Astrocyte of the cerebellum (primary cell): ENCODE results near the gene LDHD.

Source experiments
- DNase-seq: peaks from one replicate; pipeline ENCODE4 v3.0.0-alpha.2; 2011; ENCODE audit warnings: low read depth
- H3K4me3 ChIP-seq: 2 replicates; pipeline ENCODE4 v1.5.1; 2011; ENCODE audit warnings: mild to moderate bottlenecking, low read depth, low read length, moderate library complexity
- CTCF ChIP-seq: IDR thresholded peaks from 2 replicates; pipeline ENCODE4 v1.5.1; 2012; ENCODE audit warnings: low read length, low read depth, moderate library complexity, mild to moderate bottlenecking; ENCODE audit errors: missing control alignments
- in situ Hi-C: cut with HindIII; loops from 2 replicates; pipeline ENCODE4 v1.10.0; 2017; ENCODE audit warnings: low sequenced_read_pairs

Gene LDHD

DNA sequence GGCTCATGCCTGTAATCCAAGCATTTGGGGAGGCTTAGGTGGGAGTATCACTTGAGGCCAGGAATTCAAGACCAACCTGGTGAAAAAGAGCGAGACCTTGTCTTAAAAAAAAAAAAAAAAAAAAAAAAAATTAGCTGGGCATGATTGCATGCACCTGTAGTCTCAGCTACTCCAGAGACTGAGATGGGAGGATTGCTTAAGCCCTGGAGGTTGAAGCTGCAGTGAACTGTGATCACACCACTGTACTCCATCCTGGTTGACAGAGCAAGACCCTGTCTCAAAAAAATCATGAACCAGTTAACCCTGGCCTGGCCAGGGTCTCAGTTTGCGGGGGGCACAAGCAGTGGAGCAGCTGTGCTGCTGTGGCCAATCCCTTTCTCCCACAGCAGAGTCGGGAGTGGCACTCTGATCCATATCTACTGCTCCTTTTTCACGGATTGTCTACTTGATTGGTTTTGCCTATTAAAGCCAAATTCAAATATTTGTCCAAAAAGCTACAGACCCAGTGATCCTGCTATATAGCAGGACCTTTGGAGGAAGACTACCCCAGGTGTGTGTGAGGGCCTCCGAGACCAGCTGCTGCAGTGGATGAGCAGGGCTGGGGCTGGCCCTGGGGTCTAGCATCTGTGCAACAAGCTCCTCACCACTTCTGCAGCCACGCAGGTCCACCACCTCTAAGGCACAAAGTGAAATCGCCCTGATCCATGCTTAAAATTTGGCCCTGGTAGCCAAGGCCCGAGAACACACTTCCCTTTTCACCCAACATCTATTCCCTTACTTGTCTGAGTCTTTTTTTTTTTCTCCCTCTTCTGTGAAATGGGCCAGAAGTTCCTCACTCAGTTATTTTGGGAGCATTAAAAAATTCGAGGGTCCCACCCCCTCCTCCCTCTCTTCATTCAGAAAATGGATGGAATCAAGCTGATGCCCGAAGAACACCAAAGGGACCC, 48.2 kb downstream of the LDHD start:
- in situ Hi-C loops: no loop called here
- TF ChIP-seq CTCF: no peak
- H3K4me3 ChIP-seq: no peak overlapping the region
- DNase-seq: no peak

DNA sequence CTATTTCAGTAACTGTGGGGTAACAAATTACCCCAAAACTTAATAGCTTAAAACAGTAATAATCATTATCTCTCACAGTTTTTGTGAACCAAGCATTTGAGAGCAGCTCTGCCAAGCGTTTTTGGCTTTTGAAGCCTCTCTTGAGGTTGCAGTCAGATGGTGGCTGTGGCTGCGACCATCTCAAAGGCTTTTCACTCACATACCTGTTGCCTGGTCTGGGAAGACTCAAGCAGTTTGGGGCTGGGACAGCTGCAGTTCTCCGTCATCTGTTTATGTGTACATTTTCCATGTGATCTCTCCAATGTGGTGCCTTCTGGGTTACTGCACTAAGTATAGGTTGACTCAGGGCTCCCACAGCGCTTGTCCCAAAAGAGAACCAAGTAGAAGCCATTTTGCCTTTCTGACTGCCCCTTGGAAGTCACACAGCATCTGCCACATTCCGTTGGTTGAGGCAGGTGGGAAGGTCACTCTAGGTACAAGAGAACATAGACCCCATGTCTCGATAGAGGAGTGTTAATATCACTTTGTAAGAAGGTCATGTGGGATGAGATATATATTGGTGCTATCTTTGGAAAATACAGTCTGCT, 49.6 kb downstream of the LDHD start:
- no peak for DNase-seq
- TF ChIP-seq CTCF: no peak
- in situ Hi-C loops: no loop called here
- H3K4me3 ChIP-seq: no peak overlapping the region

- no peak overlapping the region for H3K4me3 ChIP-seq
- TF ChIP-seq CTCF: no peak
- no peak for DNase-seq
- in situ Hi-C loops: no loop called here
Measured at GRCh38 chr16:75065521-75066149, 50.9 kb downstream of the LDHD start.

DNA sequence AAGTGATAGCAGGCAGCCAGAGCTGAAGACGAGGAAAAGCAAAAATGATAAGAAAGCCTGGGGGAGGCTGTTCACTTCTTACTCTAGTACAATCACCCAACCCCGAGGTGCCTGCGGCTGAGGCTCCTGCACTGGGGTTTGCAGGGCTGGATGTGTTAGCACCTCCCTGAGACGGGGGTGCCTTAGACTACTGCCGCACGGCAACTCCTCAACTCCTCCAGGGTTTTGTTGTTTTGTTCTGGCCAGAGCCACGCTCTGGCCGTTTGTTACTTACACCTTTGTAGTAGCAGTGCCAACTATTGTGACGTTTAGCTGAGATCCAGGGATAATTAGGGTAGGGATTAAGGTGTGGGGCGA, 51.5 kb downstream of the LDHD start:
- no peak for DNase-seq
- TF ChIP-seq CTCF: no peak
- H3K4me3 ChIP-seq: no peak overlapping the region
- in situ Hi-C loops: no loop called here

DNA sequence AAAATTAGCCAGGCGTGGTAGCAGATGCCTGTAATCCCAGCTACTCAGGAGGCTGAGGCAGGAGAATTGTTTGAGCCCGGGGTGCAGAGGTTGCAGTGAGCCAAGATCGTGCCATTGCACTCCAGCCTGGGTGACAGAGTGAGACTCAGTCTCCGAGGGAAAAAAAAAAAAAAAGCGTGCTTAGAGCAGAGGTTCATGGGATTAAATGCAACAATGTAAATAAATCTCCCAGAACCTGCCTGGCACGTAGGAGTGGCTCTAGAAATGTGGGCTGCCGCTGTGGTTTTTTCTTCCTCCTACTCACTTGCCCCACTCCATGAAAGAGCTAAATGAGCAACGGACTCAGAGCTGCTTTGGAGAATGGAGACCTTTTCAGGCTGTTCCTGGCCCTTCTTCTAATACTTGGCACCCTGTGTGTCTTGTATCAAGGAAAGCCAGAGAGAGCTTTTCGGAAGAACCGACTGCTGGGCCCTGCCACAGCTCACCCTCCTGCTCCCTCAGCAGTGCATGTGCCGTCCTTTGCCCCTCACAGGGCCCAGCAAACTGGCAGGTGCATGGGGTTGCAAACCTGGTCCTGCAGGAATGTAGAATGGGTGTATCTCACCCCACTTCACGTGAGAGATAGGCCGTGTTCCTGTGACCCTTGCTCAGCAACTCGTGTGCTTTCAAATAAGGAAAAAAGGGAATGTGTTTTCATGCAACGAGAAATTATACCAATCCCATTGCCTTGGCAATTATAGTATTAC, 52.0 kb downstream of the LDHD start:
- in situ Hi-C loops: no loop called here
- H3K4me3 ChIP-seq: no peak overlapping the region
- no peak for TF ChIP-seq CTCF
- no peak for DNase-seq

DNA sequence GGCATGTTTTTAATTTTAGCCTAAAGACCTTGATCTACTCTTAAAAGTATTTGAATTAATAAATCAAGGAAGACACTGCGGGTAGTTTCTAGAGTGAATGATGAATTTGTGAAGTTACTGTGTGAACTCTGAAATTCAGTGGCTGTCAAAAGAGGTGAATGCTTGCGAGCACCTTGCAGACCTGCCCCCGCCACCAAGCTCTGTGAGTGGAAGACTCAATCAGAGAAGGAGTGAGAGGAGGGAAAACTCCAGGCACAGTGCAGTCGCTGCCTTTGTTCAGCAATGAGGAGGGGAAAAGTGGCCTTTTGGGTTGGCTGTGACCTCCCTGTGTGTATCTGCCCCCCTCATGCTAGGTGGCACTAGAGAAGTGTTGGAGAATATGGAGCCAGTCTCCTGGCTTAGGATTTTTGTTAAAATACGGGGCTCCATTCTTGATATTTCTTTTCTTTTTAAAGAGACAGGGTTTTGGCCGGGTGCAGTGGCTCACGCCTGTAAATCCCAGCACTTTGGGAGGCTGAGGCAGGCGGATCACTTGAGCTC, 53.0 kb downstream of the LDHD start:
- DNase-seq: no peak
- TF ChIP-seq CTCF: no peak
- in situ Hi-C loops: no loop called here
- no peak overlapping the region for H3K4me3 ChIP-seq
